K562 (cell line): Measurements from ENCODE around the gene LRRC25. TPM values are rescaled to one million over a fixed set of nuclear protein-coding genes. Genes with fewer than 3 reads are reported as not detected.

Experiments
- CEBPB ChIP-seq: fragments of 450-650 bp; IDR thresholded peaks from 2 replicates; pipeline ENCODE4 v1.6.1; 2016; ENCODE audit warnings: missing genetic modification characterization, missing compliant biosample characterization
- GABPB1 ChIP-seq: sonication (generic); formaldehyde crosslinking; IDR thresholded peaks from 2 replicates; pipeline ENCODE4 v1.8.0; 2022; ENCODE audit warnings: mild to moderate bottlenecking, missing genetic modification reagents
- HIVEP1 ChIP-seq: fragments of 250-450 bp; sonication (Bioruptor Pico); IDR thresholded peaks from 2 replicates; pipeline ENCODE4 v1.4.0; 2020; ENCODE audit warnings: mild to moderate bottlenecking
- IFI16 ChIP-seq: fragments of 250-450 bp; sonication (Bioruptor Pico); IDR thresholded peaks from 2 replicates; pipeline ENCODE4 v2.1.2; 2022; ENCODE audit warnings: mild to moderate bottlenecking, inconsistent platforms
- IRF2 ChIP-seq: sonication (generic); formaldehyde crosslinking; IDR thresholded peaks from 2 replicates; pipeline ENCODE4 v1.8.1; 2022; ENCODE audit warnings: mild to moderate bottlenecking, missing genetic modification reagents
- KAT8 ChIP-seq: fragments of 450-650 bp; IDR thresholded peaks from 2 replicates; pipeline ENCODE4 v1.6.1; 2016; ENCODE audit warnings: low read depth, mild to moderate bottlenecking
- NR2C2 ChIP-seq, 2 experiments: fragments of 200-800 bp in 1 of 2; sonication (Bioruptor generic) in 1 of 2; sonication (generic) in 1 of 2; formaldehyde crosslinking in 1 of 2; IDR thresholded peaks; 2 replicates each; pipeline versions ENCODE4 v1.6.1 to v1.8.0; 2016 to 2022; ENCODE audit warnings: mild to moderate bottlenecking in 1 of 2, missing compliant biosample characterization in 1 of 2, missing genetic modification characterization in 1 of 2, missing genetic modification reagents in 1 of 2
- PHF20 ChIP-seq: fragments of 450-650 bp; IDR thresholded peaks from 2 replicates; pipeline ENCODE4 v1.6.1; 2018; ENCODE audit not compliant: partially characterized antibody
- POLR2G ChIP-seq: fragments of 200-400 bp; formaldehyde crosslinking; IDR thresholded peaks from 2 replicates; pipeline ENCODE4 v1.6.1; 2017; ENCODE audit warnings: low read depth, mild to moderate bottlenecking, antibody characterized with exemption, low read length, moderate library complexity
- PRPF4 ChIP-seq: fragments of 200-400 bp; formaldehyde crosslinking; IDR thresholded peaks from one replicate; pipeline ENCODE4 v1.6.1; 2017; ENCODE audit warnings: low read length, low read depth, mild to moderate bottlenecking; ENCODE audit not compliant: insufficient read depth, poor library complexity, severe bottlenecking
- RUNX1 ChIP-seq: sonication (generic); IDR thresholded peaks from 2 replicates; pipeline ENCODE4 v1.6.1; 2016; ENCODE audit warnings: antibody characterized with exemption, low read depth
- SRSF1 ChIP-seq: fragments of 200-400 bp; formaldehyde crosslinking; IDR thresholded peaks from 2 replicates; pipeline ENCODE4 v1.6.1; 2017; ENCODE audit warnings: mild to moderate bottlenecking, low read depth, low read length, moderate library complexity
- TRIM25 ChIP-seq: fragments of 450-650 bp; IDR thresholded peaks from 2 replicates; pipeline ENCODE4 v1.7.0; 2016; ENCODE audit warnings: borderline replicate concordance
- U2AF2 ChIP-seq: fragments of 200-400 bp; formaldehyde crosslinking; optimal IDR thresholded peaks from 2 replicates; pipeline ENCODE3; 2017; ENCODE audit warnings: low read depth, mild to moderate bottlenecking, low read length
- XRCC5 ChIP-seq: fragments of 200-400 bp; formaldehyde crosslinking; IDR thresholded peaks from 2 replicates; pipeline ENCODE4 v1.6.1; 2017; ENCODE audit warnings: low read depth, mild to moderate bottlenecking, low read length
- ZNF280B ChIP-seq: fragments of 250-450 bp; sonication (Bioruptor Pico); IDR thresholded peaks from 2 replicates; pipeline ENCODE4 v1.5.1; 2021; ENCODE audit warnings: mild to moderate bottlenecking
- ZNF324 ChIP-seq: fragments of 250-450 bp; sonication (Bioruptor Pico); IDR thresholded peaks from 2 replicates; pipeline ENCODE4 v1.4.0; 2020; ENCODE audit warnings: mild to moderate bottlenecking
- ZSCAN32 ChIP-seq: fragments of 450-650 bp; formaldehyde crosslinking; IDR thresholded peaks from 2 replicates; pipeline ENCODE4 v1.4.0; 2020; ENCODE audit warnings: mild to moderate bottlenecking, moderate library complexity
- polyA plus RNA-seq, 8 experiments: library from polyadenylated mRNA; depleted of rRNA in 4 of 8; stranded (reverse) in 5 of 8; unstranded in 3 of 8; fragments of >200 nt; fragmentation: Nextera tagmentation in 2 of 8; fragmentation: Illumina TruSeq in 1 of 8; extraction: Ambion mirVana in 2 of 8; extraction: Trizol in 1 of 8; gene quantifications; 2 replicates each; pipeline versions ENCODE4 v1.2.1 to v1.2.3, GENCODE V29; 2011 to 2014; ENCODE audit warnings: inconsistent platforms in 1 of 8, missing spikeins in 1 of 8
- total RNA-seq, 7 experiments: library from RNA; depleted of rRNA in 6 of 7; stranded (reverse); fragments of >200 nt in 6 of 7; fragmentation: Illumina TruSeq in 2 of 7; extraction: Trizol in 2 of 7; gene quantifications; 2 replicates each; pipeline versions ENCODE4 v1.2.1 to v1.2.3, GENCODE V29; 2011 to 2021; ENCODE audit warnings: low replicate concordance in 1 of 7
- TF ChIP-seq, protein P1 (sequence below): fragments of 450-650 bp; formaldehyde crosslinking; IDR thresholded peaks from 2 replicates; pipeline ENCODE4 v1.4.0; 2020; ENCODE audit warnings: mild to moderate bottlenecking, mixed read lengths
- TF ChIP-seq, protein P2 (sequence below): fragments of 150-350 bp; conservative IDR thresholded peaks from 2 replicates; pipeline ENCODE4 v1.6.1; 2014; ENCODE audit warnings: low read length

LRRC25 gene
- total and polyA plus RNA-seq, 9 of the 15 experiments (the other 6 are each of a cell fraction or from before 2014, with no cell fraction given), result 0.07 to 0.36 (median 0.10) TPM; not detected in 3

- no peak for TF ChIP-seq PHF20
- no peak for TF ChIP-seq KAT8
- TF ChIP-seq CEBPB (tag), result no peak
- TF ChIP-seq, protein P1, sequence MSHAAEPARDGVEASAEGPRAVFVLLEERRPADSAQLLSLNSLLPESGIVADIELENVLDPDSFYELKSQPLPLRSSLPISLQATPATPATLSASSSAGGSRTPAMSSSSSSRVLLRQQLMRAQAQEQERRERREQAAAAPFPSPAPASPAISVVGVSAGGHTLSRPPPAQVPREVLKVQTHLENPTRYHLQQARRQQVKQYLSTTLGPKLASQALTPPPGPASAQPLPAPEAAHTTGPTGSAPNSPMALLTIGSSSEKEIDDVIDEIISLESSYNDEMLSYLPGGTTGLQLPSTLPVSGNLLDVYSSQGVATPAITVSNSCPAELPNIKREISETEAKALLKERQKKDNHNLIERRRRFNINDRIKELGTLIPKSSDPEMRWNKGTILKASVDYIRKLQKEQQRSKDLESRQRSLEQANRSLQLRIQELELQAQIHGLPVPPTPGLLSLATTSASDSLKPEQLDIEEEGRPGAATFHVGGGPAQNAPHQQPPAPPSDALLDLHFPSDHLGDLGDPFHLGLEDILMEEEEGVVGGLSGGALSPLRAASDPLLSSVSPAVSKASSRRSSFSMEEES, result no peak
- TF ChIP-seq XRCC5, result peak; percentile 17; the same call in 1 of the 2 replicates
- peak; percentile 62; the same call in 1 of the 2 replicates for TF ChIP-seq GABPB1
- no peak for TF ChIP-seq TRIM25
- TF ChIP-seq, protein P2, sequence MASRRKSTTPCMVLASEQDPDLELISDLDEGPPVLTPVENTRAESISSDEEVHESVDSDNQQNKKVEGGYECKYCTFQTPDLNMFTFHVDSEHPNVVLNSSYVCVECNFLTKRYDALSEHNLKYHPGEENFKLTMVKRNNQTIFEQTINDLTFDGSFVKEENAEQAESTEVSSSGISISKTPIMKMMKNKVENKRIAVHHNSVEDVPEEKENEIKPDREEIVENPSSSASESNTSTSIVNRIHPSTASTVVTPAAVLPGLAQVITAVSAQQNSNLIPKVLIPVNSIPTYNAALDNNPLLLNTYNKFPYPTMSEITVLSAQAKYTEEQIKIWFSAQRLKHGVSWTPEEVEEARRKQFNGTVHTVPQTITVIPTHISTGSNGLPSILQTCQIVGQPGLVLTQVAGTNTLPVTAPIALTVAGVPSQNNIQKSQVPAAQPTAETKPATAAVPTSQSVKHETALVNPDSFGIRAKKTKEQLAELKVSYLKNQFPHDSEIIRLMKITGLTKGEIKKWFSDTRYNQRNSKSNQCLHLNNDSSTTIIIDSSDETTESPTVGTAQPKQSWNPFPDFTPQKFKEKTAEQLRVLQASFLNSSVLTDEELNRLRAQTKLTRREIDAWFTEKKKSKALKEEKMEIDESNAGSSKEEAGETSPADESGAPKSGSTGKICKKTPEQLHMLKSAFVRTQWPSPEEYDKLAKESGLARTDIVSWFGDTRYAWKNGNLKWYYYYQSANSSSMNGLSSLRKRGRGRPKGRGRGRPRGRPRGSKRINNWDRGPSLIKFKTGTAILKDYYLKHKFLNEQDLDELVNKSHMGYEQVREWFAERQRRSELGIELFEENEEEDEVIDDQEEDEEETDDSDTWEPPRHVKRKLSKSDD, result no peak
- no peak for TF ChIP-seq IFI16 (CRISPR knock-in tag)
- TF ChIP-seq HIVEP1, result no peak
- no peak; the same call in none of the 2 replicates for TF ChIP-seq NR2C2 (CRISPR knock-in tag; IDR thresholded peaks at IDR 0.05)
- TF ChIP-seq NR2C2 (tag; IDR thresholded peaks at IDR 0.05), result no peak; the same call in 1 of the 2 replicates
- no peak for TF ChIP-seq IRF2
- no peak for TF ChIP-seq PRPF4
- peak; percentile 73 for TF ChIP-seq POLR2G
- TF ChIP-seq ZNF280B (CRISPR knock-in tag), result no peak
- TF ChIP-seq SRSF1, result no peak; the same call in 1 of the 2 replicates
- no peak for TF ChIP-seq ZNF324 (CRISPR knock-in tag)
- no peak for TF ChIP-seq U2AF2
- TF ChIP-seq ZSCAN32 (CRISPR knock-in tag), result no peak
- 0 out of 2 replicates have a peak, but pooled peaks have one; percentile 25 for TF ChIP-seq RUNX1
Measured at GRCh38 chr19:18418483-18419194, 21.2 kb upstream of the LRRC25 start (continued).
